HuH-7.5 (cell line): ENCODE data around the gene SNHG17.
"Not testable (repeated sequence)": the region's sequence is repeated elsewhere in the genome, so short reads cannot be mapped to it uniquely, and the experiment has no call there.

Experiments used
- DNase-seq: peaks from one replicate; pipeline ENCODE4 v3.0.0; 2011; ENCODE audit warnings: low spot score

The SNHG17 gene

GRCh38 chr20:38420388-38421085 lies 14.6 kb downstream of the SNHG17 start:
- DNase-seq: no peak

- DNase-seq: no peak
Observed at GRCh38 chr20:38418509-38419204, 16.5 kb downstream of the SNHG17 start.

- no peak for DNase-seq
Observed at GRCh38 chr20:38414769-38415450, 20.2 kb downstream of the SNHG17 start.

- DNase-seq: no peak
Observed at GRCh38 chr20:38412877-38413577, 22.1 kb downstream of the SNHG17 start.

- DNase-seq: not testable (repeated sequence)
Observed at GRCh38 chr20:38407822-38408221, 27.3 kb downstream of the SNHG17 start.

- no peak for DNase-seq
Observed at GRCh38 chr20:38407321-38407720, 27.8 kb downstream of the SNHG17 start.

GRCh38 chr20:38406476-38406875 lies 28.7 kb downstream of the SNHG17 start:
- DNase-seq: no peak

- no peak for DNase-seq
Observed at GRCh38 chr20:38405132-38405531, 30.0 kb downstream of the SNHG17 start.

- DNase-seq: no peak
Observed at GRCh38 chr20:38404016-38404415, 31.1 kb downstream of the SNHG17 start.

GRCh38 chr20:38402816-38403215 lies 32.3 kb downstream of the SNHG17 start:
- no peak for DNase-seq

GRCh38 chr20:38402089-38402488 lies 33.0 kb downstream of the SNHG17 start:
- no peak for DNase-seq

GRCh38 chr20:38395751-38396395 lies 39.3 kb downstream of the SNHG17 start:
- not testable (repeated sequence) for DNase-seq

- no peak for DNase-seq
Observed at GRCh38 chr20:38395165-38395564, 40.0 kb downstream of the SNHG17 start.

- no peak for DNase-seq
Observed at GRCh38 chr20:38393259-38393658, 41.9 kb downstream of the SNHG17 start.

GRCh38 chr20:38392356-38392755 lies 42.8 kb downstream of the SNHG17 start:
- no peak for DNase-seq

- DNase-seq: no peak
Observed at GRCh38 chr20:38387953-38388352, 47.2 kb downstream of the SNHG17 start.

- DNase-seq: no peak
Observed at GRCh38 chr20:38386851-38387250, 48.3 kb downstream of the SNHG17 start.

GRCh38 chr20:38386004-38386403 lies 49.1 kb downstream of the SNHG17 start:
- no peak for DNase-seq

- DNase-seq: no peak
Observed at GRCh38 chr20:38383147-38383546, 52.0 kb downstream of the SNHG17 start.

GRCh38 chr20:38377838-38378237 lies 57.3 kb downstream of the SNHG17 start:
- DNase-seq: not testable (repeated sequence)

GRCh38 chr20:38377039-38377685 lies 58.0 kb downstream of the SNHG17 start:
- no peak for DNase-seq
